ENCODE measurements around the gene CENATAC. TPM values are rescaled to one million over a fixed set of nuclear protein-coding genes. Genes with fewer than 3 reads are reported as not detected.
"Not testable (repeated sequence)": the region's sequence is repeated elsewhere in the genome, so short reads cannot be mapped to it uniquely, and the experiment has no call there.

The CENATAC gene
- total RNA-seq, 4 donors from 2014 or later: 77.3 to 158 (median 88.0) TPM

GRCh38 chr11:119029340-119030028, 31.5 kb downstream of the CENATAC start:
- peaks cover 0 to 55% (median 17%) of the 10 kb centered on the region in 4 donors for H3K4me1 ChIP-seq
- no peaks in the 10 kb centered on the region for H3K9me3 ChIP-seq
- H3K4me3 ChIP-seq: peak overlapping the region; percentile 85 to 92 (median 86)
- DNase-seq (ENCODE audit: low spot score in 2 of 2): peak in 1 of 2 donors; percentile 9
- WGBS, 2 donors: 39 to 51% methylated on average over 10 of the region's 10 CpGs
- TF ChIP-seq EP300 (IDR thresholded peaks at IDR 0.05) (peak in 1 of 2 donors; percentile 50), CTCF (IDR thresholded peaks at IDR 0.05) (no peak)
- no peaks in the 10 kb centered on the region for H3K27me3 ChIP-seq
- H3K36me3 ChIP-seq: peaks cover 0 to 28% (median 0%) of the 10 kb centered on the region in 3 donors
- peak overlapping the region; percentile 89 to 96 (median 94) for H3K27ac ChIP-seq

GRCh38 chr11:119030029-119030328, 32.0 kb downstream of the CENATAC start:
- H3K36me3 ChIP-seq: peaks cover 0 to 23% (median 0%) of the 10 kb centered on the region in 3 donors
- H3K27ac ChIP-seq: peak overlapping the region; percentile 89 to 96 (median 94)
- TF ChIP-seq POLR2A (IDR thresholded peaks at IDR 0.05) (no peak), EP300 (IDR thresholded peaks at IDR 0.05) (no peak), CTCF (IDR thresholded peaks at IDR 0.05) (no peak)
- H3K9me3 ChIP-seq: no peaks in the 10 kb centered on the region
- H3K4me3 ChIP-seq: peak overlapping the region; percentile 85 to 92 (median 86)
- no peak for DNase-seq (ENCODE audit: low spot score in 2 of 2)
- WGBS, 2 donors: 3 to 4% methylated on average over 9 to 11 of the region's 13 CpGs
- peaks cover 0 to 50% (median 17%) of the 10 kb centered on the region in 4 donors for H3K4me1 ChIP-seq
- H3K27me3 ChIP-seq: no peaks in the 10 kb centered on the region

- H3K27me3 ChIP-seq: no peaks in the 10 kb centered on the region
- peak; percentile 94 to 95 for DNase-seq (ENCODE audit: low spot score in 2 of 2)
- peak within 1 kb of the TSS; percentile 85 to 92 (median 86) for H3K4me3 ChIP-seq
- H3K27ac ChIP-seq: peak within 1 kb of the TSS; percentile 89 to 96 (median 94)
- peak in 1 of 2 donors; percentile 40 for TF ChIP-seq POLR2A (IDR thresholded peaks at IDR 0.05)
- TF ChIP-seq EP300 (IDR thresholded peaks at IDR 0.05): peak; percentile 87 to 90
- peak in 3 of 5 experiments; percentile 93 for TF ChIP-seq CTCF (IDR thresholded peaks at IDR 0.05)
- peaks cover 0 to 45% (median 17%) of the 10 kb centered on the region in 4 donors for H3K4me1 ChIP-seq
- H3K36me3 ChIP-seq: peaks cover 0 to 18% (median 0%) of the 10 kb centered on the region in 3 donors
- 0 to 1% methylated on average over 40 to 55 of the region's 67 CpGs for WGBS, 2 donors
- no peaks in the 10 kb centered on the region for H3K9me3 ChIP-seq
Observed at GRCh38 chr11:119030329-119031047, 32.5 kb downstream of the CENATAC start, which contains the start of gene SLC37A4. TSS of gene SLC37A4 (minus strand) at chr11:119030877.

GRCh38 chr11:119031912-119032280, 34.0 kb downstream of the CENATAC start:
- Histone ChIP-seq H3K9me3 (no peaks in the 10 kb centered on the region), H3K4me1 (peaks cover 0 to 43% (median 17%) of the 10 kb centered on the region in 4 donors), H3K27me3 (no peaks in the 10 kb centered on the region), H3K27ac (peak overlapping the region in 1 of 4 donors; percentile 94), H3K4me3 (no peak overlapping the region), H3K36me3 (peaks cover 0 to 4% (median 0%) of the 10 kb centered on the region in 3 donors)
- DNase-seq (ENCODE audit: low spot score in 2 of 2): no peak
- WGBS, 2 donors: 66 to 71% methylated on average over 9 of the region's 9 CpGs
- TF ChIP-seq POLR2A (IDR thresholded peaks at IDR 0.05): no peak
- TF ChIP-seq EP300 (IDR thresholded peaks at IDR 0.05): no peak
- TF ChIP-seq CTCF (IDR thresholded peaks at IDR 0.05): no peak

- DNase-seq (ENCODE audit: low spot score in 2 of 2); H3K9me3 ChIP-seq; H3K36me3 ChIP-seq; H3K4me3 ChIP-seq; H3K27me3 ChIP-seq; H3K27ac ChIP-seq: not testable (repeated sequence)
- H3K4me1 ChIP-seq: peaks cover 0 to 29% (median 15%) of the 10 kb centered on the region in 4 donors
- WGBS, 2 donors: 80 to 81% methylated on average over 10 of the region's 10 CpGs
Observed at GRCh38 chr11:119033421-119033820, 35.5 kb downstream of the CENATAC start.

Data from tibial nerve (tissue), 4 donors.